Left lobe of liver (tissue), 2 donors: ENCODE measurements around the gene HSPG2. TPM values are rescaled to one million over a fixed set of nuclear protein-coding genes. Genes with fewer than 3 reads are reported as not detected.
"Not testable (repeated sequence)": the region's sequence is repeated elsewhere in the genome, so short reads cannot be mapped to it uniquely, and the experiment has no call there.

Experiments used
- ATAC-seq: fragments of 200-7000 bp; cut with Tn5 transposase; one replicate; pipeline ENCODE4 v1.9.1; 2020; ENCODE audit warnings: mild to moderate bottlenecking, moderate library complexity
- DNase-seq: peaks from one replicate; pipeline ENCODE4 v3.0.0-alpha.2; 2020; ENCODE audit warnings: low spot score
- total RNA-seq: library from RNA; stranded (reverse); gene quantifications from one replicate; pipeline ENCODE4 v1.2.1, GENCODE V29; 2021
- donor health status: DM: no; HTN: no; CAD: no; lungs with moderate emphysema.
- donor health status: DM: no; HTN: yes; CAD: no.

Gene HSPG2
- total RNA-seq, 1 donor from 2014 or later = 50.8 TPM

GRCh38 chr1:21814981-21815582 lies 122.0 kb downstream of the HSPG2 start:
- no peak for ATAC-seq
- DNase-seq = no peak

- ATAC-seq (no peak), DNase-seq (no peak)
Observed at GRCh38 chr1:21814241-21814918, 122.7 kb downstream of the HSPG2 start.

- ATAC-seq (no peak), DNase-seq (no peak)
Observed at GRCh38 chr1:21813542-21813941, 123.6 kb downstream of the HSPG2 start.

- DNase-seq (no peak), ATAC-seq (peak; percentile 46)
Observed at GRCh38 chr1:21811875-21812305, 125.2 kb downstream of the HSPG2 start, which contains the start of gene LDLRAD2. Gene LDLRAD2 (plus strand): TSS chr1:21812265. CDS start chr1:21812452, 187 bp downstream.

GRCh38 chr1:21804536-21804935 lies 132.6 kb downstream of the HSPG2 start:
- ATAC-seq (no peak), DNase-seq (no peak)

- DNase-seq (no peak), ATAC-seq (no peak)
Observed at GRCh38 chr1:21801100-21801499, 136.0 kb downstream of the HSPG2 start.

GRCh38 chr1:21799730-21800129 lies 137.4 kb downstream of the HSPG2 start:
- no peak for ATAC-seq
- DNase-seq = no peak

- ATAC-seq (no peak), DNase-seq (no peak)
Observed at GRCh38 chr1:21795075-21795474, 142.0 kb downstream of the HSPG2 start.

GRCh38 chr1:21794656-21795055 lies 142.5 kb downstream of the HSPG2 start:
- DNase-seq (no peak), ATAC-seq (no peak)

- DNase-seq (no peak), ATAC-seq (no peak)
Observed at GRCh38 chr1:21793104-21793503, 144.0 kb downstream of the HSPG2 start.

GRCh38 chr1:21786640-21787039 lies 150.5 kb downstream of the HSPG2 start:
- DNase-seq = no peak
- no peak for ATAC-seq

GRCh38 chr1:21785764-21786163 lies 151.3 kb downstream of the HSPG2 start:
- DNase-seq, ATAC-seq: not testable (repeated sequence)

GRCh38 chr1:21783679-21784603 lies 153.2 kb downstream of the HSPG2 start:
- ATAC-seq = no peak
- DNase-seq = no peak

- ATAC-seq (peak; percentile 90), DNase-seq (peak; percentile 98)
Observed at GRCh38 chr1:21782868-21783678, 154.0 kb downstream of the HSPG2 start, which contains the start of gene USP48. Gene USP48 (minus strand): TSS chr1:21783149. CDS start chr1:21782957, 192 bp downstream.

- DNase-seq (no peak), ATAC-seq (peak; percentile 47)
Observed at GRCh38 chr1:21782349-21782867, 154.7 kb downstream of the HSPG2 start.

GRCh38 chr1:21781815-21782348 lies 155.2 kb downstream of the HSPG2 start:
- DNase-seq (no peak), ATAC-seq (no peak)

GRCh38 chr1:21779613-21780521 lies 157.2 kb downstream of the HSPG2 start:
- no peak for ATAC-seq
- DNase-seq = no peak

GRCh38 chr1:21778405-21778727 lies 158.7 kb downstream of the HSPG2 start:
- ATAC-seq (no peak), DNase-seq (no peak)

- DNase-seq, ATAC-seq: not testable (repeated sequence)
Observed at GRCh38 chr1:21776925-21777324, 160.2 kb downstream of the HSPG2 start.
